Measurements from ENCODE around the gene SERP2. TPM values are rescaled to one million over a fixed set of nuclear protein-coding genes. Genes with fewer than 3 reads are reported as not detected.

The SERP2 gene
- total RNA-seq, 1 donor from 2014 or later: 0.24 TPM

DNA sequence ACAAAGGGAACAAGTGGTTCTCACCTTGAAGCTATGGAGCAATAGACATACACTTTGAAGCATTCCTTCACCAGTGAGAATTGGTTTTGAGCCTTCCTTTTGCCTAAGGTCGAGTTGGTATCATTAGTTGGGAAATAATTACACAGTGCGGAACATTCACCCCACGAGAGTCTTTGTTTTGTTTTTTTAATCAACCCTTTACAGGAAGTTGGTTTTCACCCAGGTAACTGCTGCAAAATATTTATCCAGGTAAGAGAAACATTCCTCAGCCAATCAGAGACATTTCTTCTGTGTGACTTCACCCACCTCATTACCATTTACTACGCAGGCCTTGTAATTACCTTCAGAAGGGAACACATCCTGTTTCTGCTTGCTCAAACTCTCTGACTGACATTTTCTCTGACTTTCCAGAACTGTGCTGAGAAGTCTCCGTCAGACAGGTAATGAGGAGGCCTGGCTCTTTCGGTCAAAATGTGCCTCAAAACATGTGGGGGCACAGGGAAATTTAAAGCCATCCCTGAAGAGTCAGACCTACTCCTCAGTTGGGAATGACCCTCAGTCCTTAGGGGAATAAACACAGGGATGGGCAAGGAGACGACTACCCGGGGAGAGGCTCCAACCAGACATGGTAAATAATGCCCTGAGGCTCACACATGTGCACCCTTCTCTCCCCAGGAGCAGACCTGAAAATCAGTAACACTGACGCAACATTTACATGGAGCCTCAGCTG lies 22.7 kb upstream of the SERP2 start:
- TF ChIP-seq, protein P1, sequence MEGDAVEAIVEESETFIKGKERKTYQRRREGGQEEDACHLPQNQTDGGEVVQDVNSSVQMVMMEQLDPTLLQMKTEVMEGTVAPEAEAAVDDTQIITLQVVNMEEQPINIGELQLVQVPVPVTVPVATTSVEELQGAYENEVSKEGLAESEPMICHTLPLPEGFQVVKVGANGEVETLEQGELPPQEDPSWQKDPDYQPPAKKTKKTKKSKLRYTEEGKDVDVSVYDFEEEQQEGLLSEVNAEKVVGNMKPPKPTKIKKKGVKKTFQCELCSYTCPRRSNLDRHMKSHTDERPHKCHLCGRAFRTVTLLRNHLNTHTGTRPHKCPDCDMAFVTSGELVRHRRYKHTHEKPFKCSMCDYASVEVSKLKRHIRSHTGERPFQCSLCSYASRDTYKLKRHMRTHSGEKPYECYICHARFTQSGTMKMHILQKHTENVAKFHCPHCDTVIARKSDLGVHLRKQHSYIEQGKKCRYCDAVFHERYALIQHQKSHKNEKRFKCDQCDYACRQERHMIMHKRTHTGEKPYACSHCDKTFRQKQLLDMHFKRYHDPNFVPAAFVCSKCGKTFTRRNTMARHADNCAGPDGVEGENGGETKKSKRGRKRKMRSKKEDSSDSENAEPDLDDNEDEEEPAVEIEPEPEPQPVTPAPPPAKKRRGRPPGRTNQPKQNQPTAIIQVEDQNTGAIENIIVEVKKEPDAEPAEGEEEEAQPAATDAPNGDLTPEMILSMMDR (IDR thresholded peaks at IDR 0.05): no peak
- no peaks in the 10 kb centered on the region for H3K27me3 Mint-ChIP-seq
- no peaks in the 10 kb centered on the region for H3K36me3 Mint-ChIP-seq (ENCODE audit: low read depth)
- no peak overlapping the region for H3K27ac Mint-ChIP-seq
- ATAC-seq (ENCODE audit: low read depth): no peak
- intact Hi-C loops (cut with micrococcal nuclease): no loop called here
- ChIA-PET CTCF (no interaction called here), POLR2A (no interaction called here)
- H3K9me3 Mint-ChIP-seq: no peaks in the 10 kb centered on the region
- no peak for DNase-seq
- no peaks in the 10 kb centered on the region for H3K4me1 Mint-ChIP-seq
- H3K4me3 Mint-ChIP-seq: no peak overlapping the region

DNA sequence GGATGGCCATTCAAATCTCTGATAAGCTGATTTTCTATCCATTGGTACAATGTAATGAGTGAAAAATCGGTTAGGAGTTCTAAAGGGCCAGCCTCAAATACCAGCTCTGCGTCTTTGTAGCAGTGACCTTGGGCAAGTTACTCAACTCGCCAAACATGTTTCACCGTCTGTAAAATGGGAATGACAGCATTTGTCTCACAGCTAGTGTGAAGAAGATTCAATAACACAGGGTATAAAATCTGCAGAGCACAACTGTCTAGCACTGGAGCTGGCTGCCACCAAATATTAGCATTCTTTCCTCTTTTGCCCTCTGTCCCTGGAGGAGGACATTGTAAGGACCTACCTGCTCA lies 22.1 kb upstream of the SERP2 start:
- ChIA-PET CTCF (no interaction called here), POLR2A (no interaction called here)
- intact Hi-C loops (cut with micrococcal nuclease): no loop called here
- Mint-ChIP-seq H3K4me1 (no peaks in the 10 kb centered on the region), H3K4me3 (no peak overlapping the region), H3K36me3 (ENCODE audit: low read depth) (no peaks in the 10 kb centered on the region), H3K27me3 (peaks cover 2% of the 10 kb centered on the region), H3K27ac (no peak overlapping the region), H3K9me3 (no peaks in the 10 kb centered on the region)
- DNase-seq (no peak), ATAC-seq (ENCODE audit: low read depth) (no peak)
- TF ChIP-seq, protein P1 (IDR thresholded peaks at IDR 0.05): no peak

DNA sequence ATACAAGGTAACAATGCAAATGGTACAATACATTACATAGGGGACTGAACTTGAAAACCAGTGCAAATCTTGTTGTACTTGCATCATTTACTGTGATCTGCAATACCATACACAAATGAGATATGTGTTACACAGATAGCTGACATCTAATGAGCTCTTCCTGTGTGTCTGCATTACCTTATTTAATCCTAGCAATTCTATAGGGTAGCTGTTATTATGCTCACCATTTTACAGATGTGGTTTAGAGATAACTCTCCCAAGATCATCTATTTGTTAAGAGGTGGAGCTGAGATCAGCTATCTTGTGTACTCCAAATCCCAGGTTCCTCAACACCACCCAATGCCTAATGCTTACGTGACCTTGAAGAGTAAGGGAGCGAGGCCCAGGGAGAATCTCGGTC lies 21.4 kb upstream of the SERP2 start:
- TF ChIP-seq, protein P1 (IDR thresholded peaks at IDR 0.05): no peak
- Mint-ChIP-seq H3K4me1 (no peaks in the 10 kb centered on the region), H3K27me3 (peaks cover 4% of the 10 kb centered on the region), H3K27ac (no peak overlapping the region), H3K4me3 (no peak overlapping the region), H3K36me3 (ENCODE audit: low read depth) (no peaks in the 10 kb centered on the region), H3K9me3 (no peaks in the 10 kb centered on the region)
- ATAC-seq (ENCODE audit: low read depth) (no peak), DNase-seq (no peak)
- ChIA-PET CTCF (no interaction called here), POLR2A (no interaction called here)
- intact Hi-C loops (cut with micrococcal nuclease): no loop called here

DNA sequence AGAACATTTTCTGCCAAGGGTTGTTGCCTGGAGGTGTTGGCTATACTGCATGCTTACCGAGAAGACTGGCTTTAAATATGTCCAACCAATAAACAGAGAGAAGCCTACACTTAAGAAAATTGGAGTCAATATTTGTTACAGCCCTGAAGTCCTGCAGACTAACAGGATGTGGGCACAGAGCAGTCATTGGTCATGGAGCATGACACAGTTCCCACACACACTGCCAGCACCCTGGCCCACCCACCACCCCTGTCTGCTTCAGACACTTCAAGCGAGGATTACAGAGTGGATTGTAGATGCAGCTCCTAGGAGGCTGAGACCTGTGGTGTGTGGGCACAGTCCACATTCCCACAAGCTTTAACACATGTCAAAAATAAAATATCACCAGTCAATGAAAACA lies 21.0 kb upstream of the SERP2 start:
- H3K36me3 Mint-ChIP-seq (ENCODE audit: low read depth): no peaks in the 10 kb centered on the region
- no peak for DNase-seq
- TF ChIP-seq, protein P1 (IDR thresholded peaks at IDR 0.05): no peak
- H3K4me3 Mint-ChIP-seq: no peak overlapping the region
- ATAC-seq (ENCODE audit: low read depth): no peak
- ChIA-PET CTCF (no interaction called here), POLR2A (no interaction called here)
- intact Hi-C loops (cut with micrococcal nuclease): no loop called here
- H3K27me3 Mint-ChIP-seq: peaks cover 4% of the 10 kb centered on the region
- H3K27ac Mint-ChIP-seq: no peak overlapping the region
- no peaks in the 10 kb centered on the region for H3K9me3 Mint-ChIP-seq
- no peaks in the 10 kb centered on the region for H3K4me1 Mint-ChIP-seq

DNA sequence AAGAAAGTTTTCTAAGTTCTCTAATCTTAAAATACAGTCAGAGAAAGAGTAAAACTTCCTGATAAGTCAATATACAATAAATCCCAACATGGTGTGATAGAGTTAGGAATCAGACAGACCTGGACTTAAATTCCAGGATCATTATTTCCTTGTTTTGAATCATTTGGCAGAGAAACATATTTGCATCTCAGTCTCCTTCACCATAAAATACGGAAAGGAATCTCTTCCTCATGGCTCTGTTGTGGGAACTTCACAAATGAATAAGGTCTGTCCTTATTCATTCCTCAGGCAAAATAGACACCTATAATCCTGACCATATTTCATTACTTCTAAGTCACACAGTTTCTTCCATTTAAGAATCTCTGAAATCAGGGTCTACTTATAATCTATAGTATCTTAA lies 19.3 kb upstream of the SERP2 start:
- Mint-ChIP-seq H3K4me1 (no peaks in the 10 kb centered on the region), H3K27ac (no peak overlapping the region), H3K27me3 (peaks cover 9% of the 10 kb centered on the region), H3K4me3 (no peak overlapping the region), H3K36me3 (ENCODE audit: low read depth) (no peaks in the 10 kb centered on the region), H3K9me3 (no peaks in the 10 kb centered on the region)
- TF ChIP-seq, protein P1 (IDR thresholded peaks at IDR 0.05): no peak
- DNase-seq: no peak
- ChIA-PET POLR2A (no interaction called here), CTCF (no interaction called here)
- ATAC-seq (ENCODE audit: low read depth): no peak
- intact Hi-C loops (cut with micrococcal nuclease): no loop called here

Data from activated B cell treated with CpG ODN at 0.5 μM for 24 hours (primary cell).